Endodermal cell (in vitro differentiated cells): ENCODE results near the gene INF2. TPM values are rescaled to one million over a fixed set of nuclear protein-coding genes. Genes with fewer than 3 reads are reported as not detected.

Experiments used
- DNase-seq: peaks from one replicate; pipeline ENCODE4 v3.0.0-alpha.2; 2017
- H3K27ac ChIP-seq: 2 replicates; pipeline ENCODE4 v1.5.1; 2013; ENCODE audit warnings: mild to moderate bottlenecking, low read depth, low read length, moderate library complexity
- H3K27me3 ChIP-seq: 2 replicates; pipeline ENCODE4 v1.6.1; 2013; ENCODE audit warnings: mild to moderate bottlenecking, low read length, moderate library complexity; ENCODE audit not compliant: insufficient read depth, control insufficient read depth, poor library complexity, severe bottlenecking
- H3K36me3 ChIP-seq: 2 replicates; pipeline ENCODE4 v1.7.0; 2013; ENCODE audit warnings: mild to moderate bottlenecking, low read length, moderate library complexity; ENCODE audit not compliant: control insufficient read depth, insufficient read depth
- H3K4me1 ChIP-seq: one replicate; pipeline ENCODE4 v1.7.0; 2013; ENCODE audit warnings: low read length; ENCODE audit not compliant: control insufficient read depth, insufficient read depth
- H3K4me3 ChIP-seq: 2 replicates; pipeline ENCODE4 v1.5.1; 2013; ENCODE audit warnings: mild to moderate bottlenecking, low read length, moderate library complexity
- H3K9ac ChIP-seq: 2 replicates; pipeline ENCODE4 v1.6.1; 2013; ENCODE audit warnings: mild to moderate bottlenecking, low read length, moderate library complexity; ENCODE audit not compliant: poor library complexity, severe bottlenecking; ENCODE audit errors: extremely low read depth
- H3K9me3 ChIP-seq: 2 replicates; pipeline ENCODE4 v1.6.1; 2013; ENCODE audit warnings: mild to moderate bottlenecking, low read length, moderate library complexity; ENCODE audit not compliant: control insufficient read depth
- H3K27ac Mint-ChIP-seq: 2 replicates; pipeline ENCODE4 v1.8.0; 2020; ENCODE audit warnings: mixed read lengths
- H3K27me3 Mint-ChIP-seq: 2 replicates; pipeline ENCODE4 v1.8.0; 2021; ENCODE audit warnings: mild to moderate bottlenecking, mixed read lengths; ENCODE audit not compliant: insufficient read depth
- H3K36me3 Mint-ChIP-seq: 2 replicates; pipeline ENCODE4 v1.8.0; 2020; ENCODE audit warnings: low read depth, mixed read lengths
- H3K4me1 Mint-ChIP-seq: 2 replicates; pipeline ENCODE4 v1.8.0; 2020; ENCODE audit warnings: mixed read lengths
- H3K4me3 Mint-ChIP-seq: 2 replicates; pipeline ENCODE4 v1.8.0; 2020; ENCODE audit warnings: mild to moderate bottlenecking, moderate library complexity, mixed read lengths
- H3K9me3 Mint-ChIP-seq: 2 replicates; pipeline ENCODE4 v1.8.0; 2020; ENCODE audit warnings: mild to moderate bottlenecking, mixed read lengths
- WGBS, 2 experiments: methylation state at CpG; one replicate each; pipeline versions ENCODE4 v1.1.5 to v1.1.7; 2013; ENCODE audit warnings: missing lambda C conversion rate in 2 of 2, mixed read lengths in 1 of 2; ENCODE audit not compliant: insufficient coverage in 1 of 2, insufficient read length in 1 of 2; 5-methylcytosine and 5-hydroxymethylcytosine counted together
- total RNA-seq, 2 donors: library from RNA; stranded (reverse); fragmentation: NEBNext Ultra II Directional in 1 of 2; extraction: Animal tissue kit (Norgen Biotek cat#: 25700) in 1 of 2; gene quantifications; 2 replicates in 1 of 2; 3 replicates in 1 of 2; pipeline ENCODE4 v1.2.1, GENCODE V29; 2021
- TF ChIP-seq, protein P1 (sequence below): fragments of 200-600 bp; sonication (generic); conservative IDR thresholded peaks from 2 replicates; pipeline ENCODE4 v1.5.0; 2021; ENCODE audit warnings: antibody characterized with exemption, mild to moderate bottlenecking

Gene INF2
- total RNA-seq, 2 donors from 2014 or later, result 99.7 to 114 TPM

DNA sequence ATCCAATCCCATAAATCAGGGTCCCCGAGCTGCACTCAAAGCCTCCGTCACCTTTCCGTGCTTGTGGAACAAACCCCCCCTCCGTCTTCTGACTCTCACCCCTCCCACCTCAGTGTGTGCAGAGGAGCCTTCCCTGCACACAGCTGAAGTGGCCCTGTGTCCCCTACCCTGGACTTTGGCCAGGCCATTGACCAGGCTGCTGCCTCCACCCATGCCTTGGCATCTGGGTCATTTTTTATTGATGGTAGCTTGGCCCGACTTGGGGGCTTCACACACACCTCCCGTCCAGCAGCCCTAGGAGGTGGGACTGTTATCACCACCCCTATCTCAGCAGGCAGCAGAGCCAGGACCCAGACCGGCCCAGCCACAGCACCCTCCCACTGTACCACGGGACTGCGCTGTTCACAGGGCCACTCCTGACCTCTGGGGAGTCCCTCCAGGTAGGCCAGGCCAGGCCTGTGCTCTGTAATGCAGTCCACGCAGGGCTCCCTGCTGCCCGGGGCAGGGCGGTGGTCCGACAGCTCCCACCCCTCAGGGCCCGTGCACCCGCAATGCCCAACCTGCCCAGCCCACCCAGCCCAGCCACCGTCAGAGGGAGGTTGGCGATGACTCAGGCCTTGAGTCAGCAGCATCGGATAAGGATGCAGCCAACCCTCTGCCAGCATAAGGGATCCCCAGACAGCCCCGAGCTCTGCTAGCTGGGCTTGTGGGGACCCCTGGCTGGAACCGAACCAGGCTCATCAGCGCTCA is 9.2 kb upstream of the INF2 start:
- DNase-seq, result peak; percentile 78
- Histone ChIP-seq H3K9ac (no peak overlapping the region), H3K27ac (no peak overlapping the region), H3K9me3 (no peaks in the 10 kb centered on the region), H3K27me3 (no peaks in the 10 kb centered on the region), H3K36me3 (no peaks in the 10 kb centered on the region), H3K4me3 (no peak overlapping the region), H3K4me1 (peaks cover 27% of the 10 kb centered on the region)
- H3K36me3 Mint-ChIP-seq, result no peaks in the 10 kb centered on the region
- WGBS, 2 experiments, result 87 to 88% methylated on average over 14 to 21 of the region's 21 CpGs
- peak overlapping the region; percentile 97 for H3K27ac Mint-ChIP-seq
- peak overlapping the region; percentile 48 for H3K4me3 Mint-ChIP-seq
- H3K27me3 Mint-ChIP-seq, result no peaks in the 10 kb centered on the region
- H3K4me1 Mint-ChIP-seq, result peaks cover 55% of the 10 kb centered on the region
- TF ChIP-seq, protein P1, sequence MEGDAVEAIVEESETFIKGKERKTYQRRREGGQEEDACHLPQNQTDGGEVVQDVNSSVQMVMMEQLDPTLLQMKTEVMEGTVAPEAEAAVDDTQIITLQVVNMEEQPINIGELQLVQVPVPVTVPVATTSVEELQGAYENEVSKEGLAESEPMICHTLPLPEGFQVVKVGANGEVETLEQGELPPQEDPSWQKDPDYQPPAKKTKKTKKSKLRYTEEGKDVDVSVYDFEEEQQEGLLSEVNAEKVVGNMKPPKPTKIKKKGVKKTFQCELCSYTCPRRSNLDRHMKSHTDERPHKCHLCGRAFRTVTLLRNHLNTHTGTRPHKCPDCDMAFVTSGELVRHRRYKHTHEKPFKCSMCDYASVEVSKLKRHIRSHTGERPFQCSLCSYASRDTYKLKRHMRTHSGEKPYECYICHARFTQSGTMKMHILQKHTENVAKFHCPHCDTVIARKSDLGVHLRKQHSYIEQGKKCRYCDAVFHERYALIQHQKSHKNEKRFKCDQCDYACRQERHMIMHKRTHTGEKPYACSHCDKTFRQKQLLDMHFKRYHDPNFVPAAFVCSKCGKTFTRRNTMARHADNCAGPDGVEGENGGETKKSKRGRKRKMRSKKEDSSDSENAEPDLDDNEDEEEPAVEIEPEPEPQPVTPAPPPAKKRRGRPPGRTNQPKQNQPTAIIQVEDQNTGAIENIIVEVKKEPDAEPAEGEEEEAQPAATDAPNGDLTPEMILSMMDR, result no peak
- peaks cover 7% of the 10 kb centered on the region for H3K9me3 Mint-ChIP-seq

DNA sequence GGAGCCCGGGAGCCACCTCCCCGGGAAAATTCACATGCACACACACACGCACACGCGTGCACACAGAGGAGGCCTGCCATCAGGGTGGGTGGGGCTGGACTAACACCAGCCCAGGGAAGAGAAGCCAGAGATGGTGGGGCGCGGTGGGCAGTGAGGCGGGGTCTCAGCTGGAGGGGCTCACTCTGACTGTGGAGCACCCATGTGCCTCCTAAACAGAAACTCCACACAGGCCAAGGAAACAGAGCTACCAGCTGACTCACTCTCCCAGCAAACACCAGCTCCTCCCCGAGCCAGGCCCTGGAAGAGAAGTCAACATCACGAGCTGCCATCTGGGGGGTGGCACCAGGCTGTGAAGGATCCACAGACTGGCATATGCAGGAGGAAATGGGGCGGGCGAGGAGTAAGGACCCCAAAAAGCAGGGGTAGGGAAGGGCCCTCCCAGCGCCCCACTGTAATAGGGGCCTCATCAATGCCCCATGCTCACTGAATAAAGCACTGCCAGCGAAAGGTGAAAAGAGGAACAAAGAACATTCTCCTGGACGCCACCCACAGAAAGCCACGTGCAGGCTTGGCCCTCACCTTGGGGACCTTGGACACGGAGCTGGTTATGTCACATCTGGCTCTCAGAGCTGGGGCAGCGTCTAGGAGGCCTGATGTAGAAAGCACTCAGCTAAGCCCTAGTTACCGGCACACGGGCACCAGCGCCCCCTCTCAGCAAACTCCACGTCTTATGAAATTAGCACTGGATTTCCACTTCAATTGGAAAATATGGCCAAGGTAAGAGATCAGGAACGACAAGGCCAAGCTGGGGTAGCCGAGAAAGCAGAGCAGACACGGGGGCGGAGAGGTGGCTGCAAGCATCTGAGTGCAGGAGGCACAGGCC is 8.4 kb upstream of the INF2 start:
- Mint-ChIP-seq H3K9me3 (peaks cover 7% of the 10 kb centered on the region), H3K27ac (peak overlapping the region; percentile 97), H3K27me3 (no peaks in the 10 kb centered on the region), H3K4me3 (peak overlapping the region; percentile 48), H3K4me1 (peaks cover 55% of the 10 kb centered on the region), H3K36me3 (no peaks in the 10 kb centered on the region)
- no peak overlapping the region for H3K27ac ChIP-seq
- DNase-seq, result no peak
- peak overlapping the region; percentile 30 for H3K9ac ChIP-seq
- H3K4me1 ChIP-seq, result peaks cover 27% of the 10 kb centered on the region
- H3K27me3 ChIP-seq, result no peaks in the 10 kb centered on the region
- TF ChIP-seq, protein P1, result peak; percentile 63
- 53 to 56% methylated on average over 19 to 26 of the region's 26 CpGs for WGBS, 2 experiments
- no peaks in the 10 kb centered on the region for H3K9me3 ChIP-seq
- peak overlapping the region; percentile 71 for H3K4me3 ChIP-seq
- H3K36me3 ChIP-seq, result no peaks in the 10 kb centered on the region

DNA sequence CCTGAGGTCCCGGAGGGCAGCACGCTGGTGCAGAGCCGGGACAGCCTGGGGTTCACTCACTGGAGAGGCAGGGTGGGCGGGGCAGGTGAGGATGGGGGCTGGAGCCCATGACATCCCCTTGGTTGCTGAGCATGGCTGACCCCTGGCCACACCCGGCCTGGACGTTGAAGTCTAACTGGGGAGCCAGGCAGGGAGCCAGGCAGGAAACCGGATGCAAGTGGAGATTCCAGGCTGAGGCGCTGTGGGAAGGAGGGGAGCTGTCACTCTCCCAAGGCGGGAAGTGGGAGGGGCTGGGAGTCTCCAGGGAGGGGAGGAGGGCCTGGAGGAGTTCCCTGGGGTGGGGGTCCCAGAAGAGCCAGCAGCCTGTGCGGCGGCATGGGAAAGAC is 7.7 kb upstream of the INF2 start:
- Mint-ChIP-seq H3K27me3 (no peaks in the 10 kb centered on the region), H3K4me1 (peaks cover 49% of the 10 kb centered on the region), H3K4me3 (peak overlapping the region; percentile 48), H3K9me3 (peaks cover 7% of the 10 kb centered on the region), H3K27ac (peak overlapping the region; percentile 97), H3K36me3 (no peaks in the 10 kb centered on the region)
- WGBS, 2 experiments, result 6 to 16% methylated on average over 4 to 11 of the region's 11 CpGs
- Histone ChIP-seq H3K9me3 (no peaks in the 10 kb centered on the region), H3K36me3 (no peaks in the 10 kb centered on the region), H3K4me1 (peaks cover 24% of the 10 kb centered on the region), H3K9ac (peak overlapping the region; percentile 30), H3K27me3 (no peaks in the 10 kb centered on the region), H3K27ac (peak overlapping the region; percentile 58), H3K4me3 (peak overlapping the region; percentile 71)
- TF ChIP-seq, protein P1, result peak; percentile 2
- peak; percentile 96 for DNase-seq
